BJ (cell line): Measurements from ENCODE around the gene SPSB1. TPM values are rescaled to one million over a fixed set of nuclear protein-coding genes. Genes with fewer than 3 reads are reported as not detected.

Experiments used
- CTCF ChIA-PET: fragments of 350-600 bp; formaldehyde crosslinking; extraction: SDS; loops from one replicate; lab custom pipeline; 2021; ENCODE audit warnings: antibody characterized with exemption, inconsistent platforms; lab: Yijun Ruan, JAX
- POLR2A ChIA-PET: fragments of 300-600 bp; sonication (Branson Sonifier 250); formaldehyde crosslinking; extraction: SDS; loops from one replicate; lab custom pipeline; 2021; ENCODE audit warnings: antibody characterized with exemption; lab: Charles Lee
- DNase-seq: peaks from one replicate; pipeline ENCODE4 v3.0.0-alpha.2; 2011; ENCODE audit warnings: low read depth
- H3K27me3 ChIP-seq: 2 replicates; pipeline ENCODE4 v1.6.0; 2011; ENCODE audit warnings: low read length; ENCODE audit not compliant: control insufficient read depth, insufficient read depth
- H3K36me3 ChIP-seq: 2 replicates; pipeline ENCODE4 v1.5.1; 2011; ENCODE audit warnings: low read length; ENCODE audit not compliant: control insufficient read depth, insufficient read depth
- H3K4me3 ChIP-seq: 2 replicates; pipeline ENCODE4 v1.5.1; 2011; ENCODE audit warnings: low read depth, mild to moderate bottlenecking, control low read depth, low read length
- polyA plus RNA-seq: library from polyadenylated mRNA; depleted of rRNA; stranded (reverse); fragments of >200 nt; gene quantifications from 2 replicates; pipeline ENCODE4 v1.2.3, GENCODE V29; 2011
- TF ChIP-seq, protein P1 (sequence below): IDR thresholded peaks from 2 replicates; pipeline ENCODE4 v1.5.1; 2011; ENCODE audit warnings: low read depth, mild to moderate bottlenecking, control low read depth, inconsistent platforms, low read length, moderate library complexity; ENCODE audit not compliant: insufficient read depth

Gene SPSB1
- polyA plus RNA-seq, 1 experiment, result 19.8 TPM

DNA sequence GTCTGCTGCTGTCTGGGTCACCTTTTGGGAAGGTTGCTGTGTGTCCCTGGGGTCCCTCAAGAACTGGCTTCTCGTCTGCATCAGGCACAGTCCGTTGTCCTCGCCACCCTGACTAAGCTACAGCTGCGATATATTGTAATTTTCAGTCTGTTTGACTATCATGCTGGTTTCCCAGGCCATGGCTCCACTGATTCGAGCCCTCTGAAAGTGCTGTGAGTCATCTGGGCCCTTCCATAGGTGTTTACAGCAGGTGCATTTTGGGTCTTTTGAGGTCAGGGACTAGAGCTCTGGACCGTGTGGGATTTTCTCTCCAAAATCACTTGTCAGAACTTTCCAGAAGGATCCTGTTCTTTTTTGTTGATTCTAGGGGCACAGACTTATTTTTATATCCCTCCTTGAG, 52.8 kb downstream of the SPSB1 start:
- Histone ChIP-seq H3K27me3 (no peaks in the 10 kb centered on the region), H3K4me3 (no peak overlapping the region), H3K36me3 (no peaks in the 10 kb centered on the region)
- DNase-seq, result no peak
- TF ChIP-seq, protein P1, sequence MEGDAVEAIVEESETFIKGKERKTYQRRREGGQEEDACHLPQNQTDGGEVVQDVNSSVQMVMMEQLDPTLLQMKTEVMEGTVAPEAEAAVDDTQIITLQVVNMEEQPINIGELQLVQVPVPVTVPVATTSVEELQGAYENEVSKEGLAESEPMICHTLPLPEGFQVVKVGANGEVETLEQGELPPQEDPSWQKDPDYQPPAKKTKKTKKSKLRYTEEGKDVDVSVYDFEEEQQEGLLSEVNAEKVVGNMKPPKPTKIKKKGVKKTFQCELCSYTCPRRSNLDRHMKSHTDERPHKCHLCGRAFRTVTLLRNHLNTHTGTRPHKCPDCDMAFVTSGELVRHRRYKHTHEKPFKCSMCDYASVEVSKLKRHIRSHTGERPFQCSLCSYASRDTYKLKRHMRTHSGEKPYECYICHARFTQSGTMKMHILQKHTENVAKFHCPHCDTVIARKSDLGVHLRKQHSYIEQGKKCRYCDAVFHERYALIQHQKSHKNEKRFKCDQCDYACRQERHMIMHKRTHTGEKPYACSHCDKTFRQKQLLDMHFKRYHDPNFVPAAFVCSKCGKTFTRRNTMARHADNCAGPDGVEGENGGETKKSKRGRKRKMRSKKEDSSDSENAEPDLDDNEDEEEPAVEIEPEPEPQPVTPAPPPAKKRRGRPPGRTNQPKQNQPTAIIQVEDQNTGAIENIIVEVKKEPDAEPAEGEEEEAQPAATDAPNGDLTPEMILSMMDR, result no peak
- POLR2A ChIA-PET, result no interaction called here
- CTCF ChIA-PET, result no interaction called here

DNA sequence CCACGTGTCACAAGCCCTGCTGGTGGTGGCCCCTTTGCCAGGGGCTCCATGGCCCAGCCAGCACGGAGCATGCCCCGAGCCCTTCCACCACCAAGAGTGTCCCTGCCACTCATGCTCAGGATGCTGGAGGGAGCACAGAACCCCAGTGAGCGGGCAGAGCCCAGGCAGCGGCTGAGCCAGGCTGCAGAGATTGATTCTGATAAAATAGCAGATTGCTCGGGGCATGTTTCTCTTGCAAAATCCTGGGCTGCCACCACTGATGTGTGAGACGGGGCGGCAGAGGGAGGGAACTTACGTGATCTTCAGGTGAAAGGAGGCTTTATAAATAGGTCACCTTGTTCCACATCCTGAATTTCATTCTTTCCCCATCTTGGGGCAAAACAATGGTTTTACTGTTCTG, 53.2 kb downstream of the SPSB1 start:
- Histone ChIP-seq H3K36me3 (no peaks in the 10 kb centered on the region), H3K4me3 (no peak overlapping the region), H3K27me3 (no peaks in the 10 kb centered on the region)
- TF ChIP-seq, protein P1, result no peak
- no peak for DNase-seq
- CTCF ChIA-PET, result no interaction called here
- POLR2A ChIA-PET, result no interaction called here

DNA sequence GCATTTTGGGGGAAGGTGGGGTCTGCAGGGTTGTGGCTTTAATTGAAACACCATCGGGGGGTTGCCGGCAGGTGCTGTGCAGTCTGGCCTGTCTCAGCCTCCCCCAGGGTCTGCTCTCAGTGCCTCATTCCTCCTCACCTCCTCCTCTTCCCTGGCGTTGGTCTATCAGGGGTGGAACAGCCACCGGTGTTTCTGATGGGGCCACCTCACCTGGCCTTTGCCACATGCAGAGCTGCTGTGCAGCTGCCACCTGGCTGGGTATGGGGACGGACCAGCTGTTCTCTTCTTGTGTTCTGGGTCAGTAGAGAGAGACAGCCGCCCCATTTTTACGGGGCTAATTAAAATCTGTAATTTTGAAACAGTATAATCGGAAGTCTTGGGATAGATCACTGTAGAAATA, 53.9 kb downstream of the SPSB1 start:
- ChIA-PET CTCF (no interaction called here), POLR2A (no interaction called here)
- TF ChIP-seq, protein P1, result no peak
- Histone ChIP-seq H3K36me3 (no peaks in the 10 kb centered on the region; the same call in 1 of the 2 replicates), H3K4me3 (no peak overlapping the region), H3K27me3 (no peaks in the 10 kb centered on the region)
- DNase-seq, result no peak

DNA sequence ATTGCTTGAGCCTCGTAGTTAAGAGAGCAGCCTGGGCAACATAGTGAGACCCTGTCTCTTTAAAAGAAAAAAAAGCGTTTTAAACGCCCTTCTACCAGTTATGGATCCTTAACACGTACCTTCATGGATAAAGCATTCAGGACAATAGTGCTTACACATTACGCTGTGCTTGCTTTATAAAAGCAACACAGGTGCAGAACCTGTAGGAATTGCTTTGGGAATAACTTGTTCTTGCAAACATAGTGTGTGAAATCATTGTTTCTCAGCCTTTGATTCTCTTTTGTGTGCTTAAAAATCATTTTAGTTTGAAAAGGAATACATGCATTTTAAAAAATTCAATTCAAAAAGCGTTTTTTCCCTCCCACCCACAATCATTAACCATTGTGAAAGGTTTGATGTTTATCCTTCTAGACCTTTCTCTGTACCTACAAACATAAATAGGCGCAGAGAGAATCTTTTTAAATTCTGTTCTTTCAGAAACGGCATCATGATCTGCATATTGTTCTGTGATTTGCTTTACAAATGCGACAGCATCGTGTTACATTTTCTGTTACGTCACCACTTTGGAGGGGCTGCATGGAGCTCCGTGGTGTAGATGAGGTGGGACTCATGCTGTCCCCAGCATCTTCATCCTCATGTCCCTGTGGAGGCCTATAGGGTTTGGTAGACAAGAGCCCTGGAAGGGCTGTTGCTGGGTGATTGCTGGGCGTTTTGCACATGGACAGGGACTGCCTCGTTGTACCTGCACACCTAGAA, 54.6 kb downstream of the SPSB1 start:
- CTCF ChIA-PET, result no interaction called here
- Histone ChIP-seq H3K27me3 (no peaks in the 10 kb centered on the region), H3K36me3 (no peaks in the 10 kb centered on the region; the same call in 1 of the 2 replicates), H3K4me3 (no peak overlapping the region)
- TF ChIP-seq, protein P1, result no peak
- POLR2A ChIA-PET, result no interaction called here
- DNase-seq, result no peak

DNA sequence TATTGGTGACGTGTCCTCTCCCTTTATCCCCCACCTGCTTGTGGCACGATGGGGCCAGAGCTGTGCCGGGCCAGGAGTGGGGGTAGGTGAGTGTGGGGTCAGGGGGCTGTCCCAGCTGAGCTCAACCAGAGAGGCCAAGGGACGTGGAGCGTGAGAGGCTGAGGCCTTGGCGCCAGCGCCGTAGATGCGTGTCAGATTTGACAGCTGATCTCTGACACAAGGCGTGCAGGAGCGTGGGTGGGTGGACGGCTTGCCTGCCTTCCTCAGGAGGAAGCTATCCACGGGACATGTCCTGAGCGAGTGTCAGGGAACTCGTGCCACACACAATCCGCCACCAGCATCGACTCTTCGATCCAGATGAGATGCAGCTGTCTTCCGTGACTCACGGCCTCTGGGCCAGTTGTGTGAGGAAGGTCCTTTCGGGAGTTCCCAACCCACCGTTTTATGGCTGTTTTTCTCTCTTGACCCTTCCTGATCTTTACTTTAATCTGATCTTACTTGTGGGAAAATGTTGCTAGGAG, 56.7 kb downstream of the SPSB1 start:
- CTCF ChIA-PET, result interaction anchor here (1.1 to 1.4 kb wide), 2 partner anchors 59 to 83 kb away, joined by 3 read pairs; no protein-coding TSS in a partner anchor

More for the DNA sequence above, 56.7 kb downstream of the SPSB1 start:
- TF ChIP-seq, protein P1, result no peak
- H3K27me3 ChIP-seq, result no peaks in the 10 kb centered on the region
- POLR2A ChIA-PET, result no interaction called here
- no peak overlapping the region for H3K4me3 ChIP-seq
- DNase-seq, result peak; percentile 21
- H3K36me3 ChIP-seq, result no peaks in the 10 kb centered on the region; the same call in 1 of the 2 replicates
